GM12891 (cell line): ENCODE results near the gene WNK4.

Source experiments
- DNase-seq: peaks from one replicate; pipeline ENCODE4 v3.0.0; 2011; ENCODE audit warnings: low spot score; ENCODE audit not compliant: insufficient read length
- FAIRE-seq: peaks from 2 replicates; lab custom pipeline; 2011; peaks lifted over from hg19 to GRCh38; lab: Jason Lieb, UNC
- PAX5 ChIP-seq: IDR thresholded peaks from 2 replicates; pipeline ENCODE4 v1.6.1; 2011; ENCODE audit warnings: low read length, moderate library complexity, mild to moderate bottlenecking; ENCODE audit not compliant: insufficient read depth, severe bottlenecking
- POLR2A ChIP-seq: IDR thresholded peaks from 2 replicates; pipeline ENCODE4 v1.6.1; 2011; ENCODE audit warnings: low read depth, low read length, control low read depth
- POLR2AphosphoS5 ChIP-seq: IDR thresholded peaks from 2 replicates; pipeline ENCODE4 v1.6.1; 2011; ENCODE audit warnings: low read depth, low read length, control low read depth
- POU2F2 ChIP-seq: IDR thresholded peaks from 2 replicates; pipeline ENCODE4 v1.6.1; 2011; ENCODE audit warnings: low read depth, mild to moderate bottlenecking, control low read depth, low read length, moderate library complexity
- SPI1 ChIP-seq: IDR thresholded peaks from 2 replicates; pipeline ENCODE4 v1.6.1; 2011; ENCODE audit warnings: low read depth, low read length, control low read depth
- TAF1 ChIP-seq: IDR thresholded peaks from 2 replicates; pipeline ENCODE4 v1.6.1; 2011; ENCODE audit warnings: low read depth, low read length, control low read depth

Gene WNK4

GRCh38 chr17:42782166-42783061 lies 2.0 kb downstream of the WNK4 start:
- FAIRE-seq (no peak), DNase-seq (no peak)
- TF ChIP-seq TAF1, result no peak
- TF ChIP-seq POLR2AphosphoS5, result no peak
- TF ChIP-seq POLR2A, result no peak
- TF ChIP-seq POU2F2, result no peak
- no peak for TF ChIP-seq PAX5
- TF ChIP-seq SPI1, result no peak

- TF ChIP-seq TAF1 (no peak), POLR2AphosphoS5 (no peak), PAX5 (no peak), SPI1 (no peak), POU2F2 (no peak), POLR2A (no peak)
- FAIRE-seq, result no peak
- no peak for DNase-seq
Measured at GRCh38 chr17:42783062-42783790, 2.8 kb downstream of the WNK4 start.

GRCh38 chr17:42783791-42784138 lies 3.4 kb downstream of the WNK4 start:
- FAIRE-seq (no peak), DNase-seq (no peak)
- no peak for TF ChIP-seq TAF1
- TF ChIP-seq SPI1, result no peak
- TF ChIP-seq PAX5, result no peak
- no peak for TF ChIP-seq POLR2AphosphoS5
- no peak for TF ChIP-seq POU2F2
- no peak for TF ChIP-seq POLR2A

GRCh38 chr17:42784409-42784808 lies 4.0 kb downstream of the WNK4 start:
- TF ChIP-seq PAX5 (no peak), SPI1 (peak; percentile 63)
- peak; percentile 31 for FAIRE-seq
- no peak for DNase-seq

- FAIRE-seq (no peak), DNase-seq (no peak)
- TF ChIP-seq POU2F2 (no peak), POLR2AphosphoS5 (no peak), PAX5 (no peak), POLR2A (no peak), TAF1 (no peak)
Measured at GRCh38 chr17:42784811-42785592, 4.6 kb downstream of the WNK4 start.

GRCh38 chr17:42787266-42787665 lies 6.9 kb downstream of the WNK4 start:
- no peak for FAIRE-seq
- TF ChIP-seq SPI1 (no peak), POLR2A (no peak), POU2F2 (no peak), POLR2AphosphoS5 (no peak), TAF1 (no peak), PAX5 (no peak)
- no peak for DNase-seq

GRCh38 chr17:42791948-42792347 lies 11.5 kb downstream of the WNK4 start:
- FAIRE-seq (no peak), DNase-seq (no peak)
- TF ChIP-seq POLR2AphosphoS5, result no peak
- no peak for TF ChIP-seq SPI1

GRCh38 chr17:42792545-42792944 lies 12.1 kb downstream of the WNK4 start:
- FAIRE-seq, result no peak

GRCh38 chr17:42795061-42795460 lies 14.7 kb downstream of the WNK4 start:
- DNase-seq (no peak), FAIRE-seq (no peak)
- TF ChIP-seq POLR2A (no peak), PAX5 (no peak), POU2F2 (no peak)

More at GRCh38 chr17:42792545-42792944, 12.1 kb downstream of the WNK4 start:
- TF ChIP-seq TAF1, result no peak
- TF ChIP-seq POLR2A, result no peak
- TF ChIP-seq POLR2AphosphoS5, result no peak
- no peak for TF ChIP-seq SPI1
- TF ChIP-seq POU2F2, result no peak
- TF ChIP-seq PAX5, result no peak
- DNase-seq, result no peak

GRCh38 chr17:42795465-42795864 lies 15.1 kb downstream of the WNK4 start:
- no peak for FAIRE-seq
- no peak for TF ChIP-seq TAF1
- no peak for TF ChIP-seq POU2F2
- TF ChIP-seq POLR2A, result no peak
- no peak for TF ChIP-seq POLR2AphosphoS5
- no peak for TF ChIP-seq PAX5
- no peak for TF ChIP-seq SPI1

More at GRCh38 chr17:42795465-42795864, 15.1 kb downstream of the WNK4 start:
- DNase-seq, result no peak
